OCI-LY7 (cell line): ENCODE measurements around the gene ZNF594.

ENCODE experiments used
- EZH2phosphoT487 ChIP-seq: fragments of 200-600 bp; sonication (generic); IDR thresholded peaks from 2 replicates; pipeline ENCODE4 v1.6.1; 2018; ENCODE audit warnings: low read depth, borderline replicate concordance, mild to moderate bottlenecking, mixed run types, antibody characterized with exemption, low read length, moderate library complexity, mixed read lengths
- TF ChIP-seq, protein P1 (sequence below): fragments of 200-600 bp; sonication (generic); conservative IDR thresholded peaks from 2 replicates; pipeline ENCODE4 v1.5.1; 2014; ENCODE audit warnings: mild to moderate bottlenecking, antibody characterized with exemption, low read length, moderate library complexity, mixed read lengths

GRCh38 chr17:5236938-5237540, 45.4 kb upstream of the ZNF594 start:
- TF ChIP-seq, protein P1, sequence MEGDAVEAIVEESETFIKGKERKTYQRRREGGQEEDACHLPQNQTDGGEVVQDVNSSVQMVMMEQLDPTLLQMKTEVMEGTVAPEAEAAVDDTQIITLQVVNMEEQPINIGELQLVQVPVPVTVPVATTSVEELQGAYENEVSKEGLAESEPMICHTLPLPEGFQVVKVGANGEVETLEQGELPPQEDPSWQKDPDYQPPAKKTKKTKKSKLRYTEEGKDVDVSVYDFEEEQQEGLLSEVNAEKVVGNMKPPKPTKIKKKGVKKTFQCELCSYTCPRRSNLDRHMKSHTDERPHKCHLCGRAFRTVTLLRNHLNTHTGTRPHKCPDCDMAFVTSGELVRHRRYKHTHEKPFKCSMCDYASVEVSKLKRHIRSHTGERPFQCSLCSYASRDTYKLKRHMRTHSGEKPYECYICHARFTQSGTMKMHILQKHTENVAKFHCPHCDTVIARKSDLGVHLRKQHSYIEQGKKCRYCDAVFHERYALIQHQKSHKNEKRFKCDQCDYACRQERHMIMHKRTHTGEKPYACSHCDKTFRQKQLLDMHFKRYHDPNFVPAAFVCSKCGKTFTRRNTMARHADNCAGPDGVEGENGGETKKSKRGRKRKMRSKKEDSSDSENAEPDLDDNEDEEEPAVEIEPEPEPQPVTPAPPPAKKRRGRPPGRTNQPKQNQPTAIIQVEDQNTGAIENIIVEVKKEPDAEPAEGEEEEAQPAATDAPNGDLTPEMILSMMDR = no peak
- TF ChIP-seq EZH2phosphoT487 = no peak
